Measurements from ENCODE around the gene SIRT2. TPM values are rescaled to one million over a fixed set of nuclear protein-coding genes. Genes with fewer than 3 reads are reported as not detected.
"Not testable (repeated sequence)": the region's sequence is repeated elsewhere in the genome, so short reads cannot be mapped to it uniquely, and the experiment has no call there.

Gene SIRT2
- total RNA-seq, 2 donors from 2014 or later: 28.0 to 32.9 TPM

- intact Hi-C loops (cut with DNase I): no loop called here
- peaks cover 15% of the 10 kb centered on the region for H3K36me3 ChIP-seq
- no peaks in the 10 kb centered on the region for H3K4me1 ChIP-seq
- no peak for DNase-seq
- no peak overlapping the region for H3K4me3 ChIP-seq
- H3K9ac ChIP-seq (ENCODE audit: low read depth in 2 of 2, low read length in 2 of 2): no peak overlapping the region
- H3K27me3 ChIP-seq: no peaks in the 10 kb centered on the region
- H3K27ac ChIP-seq: peak overlapping the region; percentile 17
- TF ChIP-seq CTCF (IDR thresholded peaks at IDR 0.05): no peak
- H3K9me3 ChIP-seq: no peaks in the 10 kb centered on the region
Measured at GRCh38 chr19:38833092-38833425, 66.4 kb downstream of the SIRT2 start.

- Histone ChIP-seq H3K27ac (peak overlapping the region; percentile 83), H3K36me3 (no peaks in the 10 kb centered on the region), H3K9me3 (no peaks in the 10 kb centered on the region), H3K4me1 (no peaks in the 10 kb centered on the region), H3K27me3 (no peaks in the 10 kb centered on the region), H3K9ac (ENCODE audit: low read depth in 2 of 2, low read length in 2 of 2) (peak overlapping the region; percentile 82 to 97), H3K4me3 (peak overlapping the region; percentile 43)
- intact Hi-C loops (cut with DNase I): no loop called here
- no peak for TF ChIP-seq CTCF (IDR thresholded peaks at IDR 0.05)
- peak; percentile 88 for DNase-seq
Measured at GRCh38 chr19:38831142-38831605, 68.2 kb downstream of the SIRT2 start.

- H3K27ac ChIP-seq: peak overlapping the region; percentile 83
- H3K9ac ChIP-seq (ENCODE audit: low read depth in 2 of 2, low read length in 2 of 2): peak overlapping the region in 1 of 2 donors; percentile 97
- no peaks in the 10 kb centered on the region for H3K36me3 ChIP-seq
Measured at GRCh38 chr19:38830039-38830733, 69.2 kb downstream of the SIRT2 start.

GRCh38 chr19:38829203-38829602 lies 70.2 kb downstream of the SIRT2 start:
- H3K27ac ChIP-seq; H3K4me1 ChIP-seq; DNase-seq; H3K9ac ChIP-seq (ENCODE audit: low read depth in 2 of 2, low read length in 2 of 2); H3K9me3 ChIP-seq; H3K36me3 ChIP-seq; intact Hi-C loops (cut with DNase I); H3K27me3 ChIP-seq; H3K4me3 ChIP-seq: not testable (repeated sequence)

More at GRCh38 chr19:38830039-38830733, 69.2 kb downstream of the SIRT2 start:
- no peak for DNase-seq
- intact Hi-C loops (cut with DNase I): no loop called here
- Histone ChIP-seq H3K4me1 (no peaks in the 10 kb centered on the region), H3K4me3 (no peak overlapping the region), H3K27me3 (no peaks in the 10 kb centered on the region), H3K9me3 (no peaks in the 10 kb centered on the region)
- TF ChIP-seq CTCF (IDR thresholded peaks at IDR 0.05): no peak

Other genes with a start within 250 kb of the SIRT2 start
- 1 to 10 TPM; 5.2 to 5.7 TPM for gene CAPN12, start 155.1 kb downstream of the SIRT2 start, total RNA-seq
- not detected for gene LGALS7, start 126.1 kb downstream of the SIRT2 start, total RNA-seq
- not detected for gene LGALS7B, start 110.4 kb downstream of the SIRT2 start, total RNA-seq
- 1,000 to 10,000 TPM; 6,357 to 8,309 TPM for gene LGALS4, start 86.7 kb downstream of the SIRT2 start, total RNA-seq
- gene ECH1, start 67.8 kb downstream of the SIRT2 start, total RNA-seq: 100 to 1,000 TPM; 264 to 335 TPM
- 100 to 1,000 TPM; 305 to 418 TPM for gene HNRNPL, start 49.6 kb downstream of the SIRT2 start, total RNA-seq
- gene RINL, start 21.3 kb downstream of the SIRT2 start, total RNA-seq: 1 to 10 TPM; 3.6 to 5.1 TPM
- 10 to 100 TPM; 40.7 to 52.4 TPM for gene NFKBIB, start 351 bp upstream of the SIRT2 start, total RNA-seq
- not detected for gene CCER2, start 12.6 kb upstream of the SIRT2 start, total RNA-seq
- 10 to 100 TPM; 27.2 to 37.2 TPM for gene SARS2, start 31.1 kb upstream of the SIRT2 start, total RNA-seq
- gene MRPS12, start 31.3 kb upstream of the SIRT2 start, total RNA-seq: 100 to 1,000 TPM in 1 of 2 donors, 10 to 100 TPM in 1; 38.0 to 107 TPM
- 1 to 10 TPM; 1.7 to 1.9 TPM for gene FBXO17, start 76.1 kb upstream of the SIRT2 start, total RNA-seq
- gene FBXO27, start 132.9 kb upstream of the SIRT2 start, total RNA-seq: 1 to 10 TPM; 1.1 to 2.4 TPM
- not detected for gene ACP7, start 184.8 kb upstream of the SIRT2 start, total RNA-seq
- 100 to 1,000 TPM in 1 of 2 donors, 10 to 100 TPM in 1; 85.5 to 127 TPM for gene PAK4, start 226.2 kb upstream of the SIRT2 start, total RNA-seq

All from colonic mucosa (tissue), 4 donors.